Body of pancreas (tissue), 4 donors: Measurements from ENCODE around the gene NYAP1. TPM values are rescaled to one million over a fixed set of nuclear protein-coding genes. Genes with fewer than 3 reads are reported as not detected.

Source experiments
- ATAC-seq: fragments of 150-250 bp; one replicate; pipeline ENCODE4 v1.9.1; 2016
- DNase-seq, 4 donors: peaks; one replicate each; pipeline ENCODE4 v3.0.0-alpha.2; 2019
- H3K27ac ChIP-seq, 4 donors: fragments of 200-600 bp; sonication (generic); 1 replicate in 3 of 4; 2 replicates in 1 of 4; pipeline versions ENCODE4 v1.5.1 to v1.6.1; 2016 to 2019; ENCODE audit warnings: mild to moderate bottlenecking in 1 of 4, mixed read lengths in 1 of 4, moderate library complexity in 1 of 4
- H3K27me3 ChIP-seq, 2 donors: fragments of 200-600 bp; sonication (generic); one replicate each; pipeline ENCODE4 v1.6.0; 2016; ENCODE audit warnings: mild to moderate bottlenecking in 1 of 2
- H3K36me3 ChIP-seq, 2 donors: fragments of 200-600 bp; sonication (generic); replicated peaks in 1 of 2; 2 replicates each; pipeline ENCODE4 v1.5.1; 2016; ENCODE audit warnings: low read depth in 2 of 2; ENCODE audit not compliant: insufficient read depth in 1 of 2
- H3K4me1 ChIP-seq: fragments of 200-600 bp; sonication (generic); one replicate; pipeline ENCODE4 v1.6.0; 2016
- H3K4me3 ChIP-seq, 2 donors: fragments of 200-600 bp; sonication (generic); 1 replicate in 1 of 2; 2 replicates in 1 of 2; pipeline ENCODE4 v1.5.1; 2016 to 2019
- H3K9me3 ChIP-seq, 3 donors: fragments of 200-600 bp; sonication (generic); 1 replicate in 2 of 3; 2 replicates in 1 of 3; pipeline ENCODE4 v1.5.1; 2016
- CTCF ChIP-seq, 7 experiments: fragments of 450-650 bp in 4 of 7; fragments of 200-600 bp in 3 of 7; sonication (generic) in 3 of 7; IDR thresholded peaks; one replicate each; pipeline ENCODE4 v1.5.1; 2016 to 2019; ENCODE audit warnings: antibody characterized with exemption in 7 of 7
- POLR2A ChIP-seq, 3 donors: fragments of 450-650 bp; IDR thresholded peaks; one replicate each; pipeline ENCODE4 v1.6.1; 2016; ENCODE audit warnings: antibody characterized with exemption in 3 of 3, mild to moderate bottlenecking in 2 of 3
- WGBS, 2 donors: methylation state at CpG; one replicate each; pipeline ENCODE4 v1.1.5; 2017; 5-methylcytosine and 5-hydroxymethylcytosine counted together
- intact Hi-C: fragments of 100-400 bp; cut with DNase I; formaldehyde crosslinking; loops from one replicate; pipeline ENCODE4 v1.15.1; 2023
- total RNA-seq, 2 donors: library from RNA; depleted of rRNA; stranded (reverse); fragments of >200 nt; gene quantifications; one replicate each; pipeline ENCODE4 v1.1.0, GENCODE V29; 2016

NYAP1 gene
- total RNA-seq = 1 to 10 TPM; 1.0 to 1.3 TPM

- TF ChIP-seq POLR2A (IDR thresholded peaks at IDR 0.05) = no peak
- no peak for TF ChIP-seq CTCF (IDR thresholded peaks at IDR 0.05)
- intact Hi-C loops = no loop called here
- Histone ChIP-seq H3K27me3 (no peaks in the 10 kb centered on the region), H3K27ac (peak within 1 kb of the TSS in 3 of 4 donors; percentile 44 to 61 (median 45)), H3K36me3 (no peaks in the 10 kb centered on the region), H3K9me3 (no peaks in the 10 kb centered on the region), H3K4me3 (peak within 1 kb of the TSS; percentile 9 to 18), H3K4me1 (peaks cover 15% of the 10 kb centered on the region)
- peak; percentile 55 for ATAC-seq
- WGBS, 2 donors = 25 to 33% methylated on average over 29 to 41 of the region's 45 CpGs
- DNase-seq = peak; percentile 45 to 68 (median 56)
These were observed at the start of gene NYAP1 for GRCh38 chr7:100483722-100484672. Gene NYAP1, plus strand, starts transcription at chr7:100483927. Its CDS starts 1,385 bp downstream, at chr7:100485312.

- H3K36me3 ChIP-seq = peaks cover 0 to 8% of the 10 kb centered on the region in 2 donors
- peaks cover 47% of the 10 kb centered on the region for H3K4me1 ChIP-seq
- no peaks in the 10 kb centered on the region for H3K27me3 ChIP-seq
- TF ChIP-seq POLR2A (IDR thresholded peaks at IDR 0.05) (no peak), CTCF (IDR thresholded peaks at IDR 0.05) (no peak)
- H3K27ac ChIP-seq = peak overlapping the region in 2 of 4 donors; percentile 89 to 94
- intact Hi-C loops = no loop called here
- H3K9me3 ChIP-seq = no peaks in the 10 kb centered on the region
- H3K4me3 ChIP-seq = no peak overlapping the region
- DNase-seq (peak in 1 of 4 donors; percentile 10), ATAC-seq (no peak)
- 77 to 79% methylated on average over 22 of the region's 22 CpGs for WGBS, 2 donors
These were observed 49.2 kb upstream of the NYAP1 start for GRCh38 chr7:100434297-100435144.

- peaks cover 0 to 8% of the 10 kb centered on the region in 2 donors for H3K36me3 ChIP-seq
- H3K27me3 ChIP-seq = no peaks in the 10 kb centered on the region
- H3K4me1 ChIP-seq = peaks cover 40% of the 10 kb centered on the region
- peak overlapping the region; percentile 47 to 81 for H3K4me3 ChIP-seq
- DNase-seq (peak; percentile 59 to 62 (median 60)), ATAC-seq (peak; percentile 47)
- H3K27ac ChIP-seq = peak overlapping the region; percentile 79 to 94 (median 89)
- H3K9me3 ChIP-seq = no peaks in the 10 kb centered on the region
- peak in 2 of 3 donors; percentile 7 to 14 for TF ChIP-seq POLR2A (IDR thresholded peaks at IDR 0.05)
- peak in 1 of 7 experiments; percentile 4 for TF ChIP-seq CTCF (IDR thresholded peaks at IDR 0.05)
- 1 to 3% methylated on average over 23 to 59 of the region's 81 CpGs for WGBS, 2 donors
- intact Hi-C loops = no loop called here
These were observed 48.1 kb upstream of the NYAP1 start for GRCh38 chr7:100435401-100436304.
